GM23338 (cell line): Measurements from ENCODE around the gene ASPDH. TPM values are rescaled to one million over a fixed set of nuclear protein-coding genes. Genes with fewer than 3 reads are reported as not detected.

Experiments used
- ATAC-seq: fragments of 200-7000 bp; cut with Tn5 transposase; 3 replicates; pipeline ENCODE4 v1.9.1; 2020
- DNase-seq: peaks from one replicate; pipeline ENCODE4 v3.0.0-alpha.2; 2015; ENCODE audit warnings: low spot score
- H2AFZ ChIP-seq: fragments of 200-600 bp; sonication (generic); 2 replicates; pipeline ENCODE4 v1.8.0; 2016; ENCODE audit warnings: antibody characterized with exemption, mild to moderate bottlenecking, moderate library complexity
- H3F3A ChIP-seq: fragments of 200-600 bp; sonication (generic); replicated peaks from 2 replicates; pipeline ENCODE4 v1.8.0; 2017; ENCODE audit warnings: antibody characterized with exemption, mixed run types, low read depth
- H3K27ac ChIP-seq: fragments of 200-600 bp; sonication (generic); 2 replicates; pipeline ENCODE4 v1.6.1; 2016; ENCODE audit warnings: low read depth
- H3K27me3 ChIP-seq: fragments of 200-600 bp; sonication (generic); 2 replicates; pipeline ENCODE4 v1.8.0; 2016; ENCODE audit warnings: mild to moderate bottlenecking, mixed run types, moderate library complexity; ENCODE audit not compliant: insufficient read depth
- H3K36me3 ChIP-seq: fragments of 200-600 bp; sonication (generic); 2 replicates; pipeline ENCODE4 v1.8.0; 2016; ENCODE audit warnings: mild to moderate bottlenecking; ENCODE audit not compliant: insufficient read depth
- H3K4me1 ChIP-seq: fragments of 200-600 bp; sonication (generic); 2 replicates; pipeline ENCODE4 v1.8.0; 2016; ENCODE audit warnings: mild to moderate bottlenecking, moderate library complexity; ENCODE audit not compliant: insufficient read depth
- H3K4me2 ChIP-seq: fragments of 200-600 bp; sonication (generic); 2 replicates; pipeline ENCODE4 v1.7.1; 2017; ENCODE audit warnings: mixed run types
- H3K4me3 ChIP-seq: fragments of 200-600 bp; sonication (generic); 2 replicates; pipeline ENCODE4 v1.6.1; 2016; ENCODE audit warnings: mixed run types
- H3K79me2 ChIP-seq: fragments of 200-600 bp; sonication (generic); replicated peaks from 2 replicates; pipeline ENCODE4 v1.8.0; 2017; ENCODE audit warnings: mild to moderate bottlenecking; ENCODE audit not compliant: insufficient read depth
- H3K9me2 ChIP-seq: fragments of 200-600 bp; sonication (generic); 2 replicates; pipeline ENCODE4 v1.8.0; 2017; ENCODE audit not compliant: insufficient read depth
- H4K20me1 ChIP-seq: fragments of 200-600 bp; sonication (generic); replicated peaks from 2 replicates; pipeline ENCODE4 v1.8.0; 2017; ENCODE audit warnings: mild to moderate bottlenecking; ENCODE audit not compliant: insufficient read depth
- H3K27ac Mint-ChIP-seq: 2 replicates; pipeline ENCODE4 v1.8.0; 2020; ENCODE audit warnings: inconsistent platforms, mild to moderate bottlenecking, moderate library complexity, mixed read lengths
- H3K27me3 Mint-ChIP-seq: 3 replicates; pipeline ENCODE4 v1.8.0; 2022; ENCODE audit warnings: low read depth, mild to moderate bottlenecking, moderate library complexity, mixed read lengths, inconsistent platforms; ENCODE audit not compliant: insufficient read depth, poor library complexity
- H3K36me3 Mint-ChIP-seq: 3 replicates; pipeline ENCODE4 v1.8.0; 2021; ENCODE audit warnings: low read depth, mild to moderate bottlenecking, inconsistent platforms, moderate library complexity, mixed read lengths
- H3K4me1 Mint-ChIP-seq: 3 replicates; pipeline ENCODE4 v1.8.0; 2020; ENCODE audit warnings: mild to moderate bottlenecking, inconsistent platforms, mixed read lengths
- H3K4me3 Mint-ChIP-seq: 3 replicates; pipeline ENCODE4 v1.8.0; 2021; ENCODE audit warnings: moderate library complexity, mild to moderate bottlenecking, inconsistent platforms, mixed read lengths
- H3K9me3 Mint-ChIP-seq: 3 replicates; pipeline ENCODE4 v1.8.0; 2020; ENCODE audit warnings: moderate library complexity, mild to moderate bottlenecking, inconsistent platforms, mixed read lengths
- CREB1 ChIP-seq: fragments of 250-450 bp; sonication (Bioruptor Pico); IDR thresholded peaks from 2 replicates; pipeline ENCODE4 v1.5.0; 2020; ENCODE audit warnings: low read depth, mild to moderate bottlenecking, moderate library complexity
- EZH2phosphoT487 ChIP-seq: fragments of 200-600 bp; sonication (generic); IDR thresholded peaks from one replicate; pipeline ENCODE4 v1.8.1; 2018; ENCODE audit warnings: antibody characterized with exemption; ENCODE audit not compliant: unreplicated experiment
- JUNB ChIP-seq: IDR thresholded peaks from one replicate; pipeline ENCODE4 v1.6.1; 2016; ENCODE audit warnings: antibody characterized with exemption; ENCODE audit not compliant: unreplicated experiment
- NANOG ChIP-seq: IDR thresholded peaks from 2 replicates; pipeline ENCODE4 v1.6.1; 2016; ENCODE audit warnings: antibody characterized with exemption, borderline replicate concordance
- POLR2AphosphoS5 ChIP-seq: IDR thresholded peaks from 2 replicates; pipeline ENCODE4 v1.6.1; 2016; ENCODE audit warnings: antibody characterized with exemption, low read depth
- STAT1 ChIP-seq: IDR thresholded peaks from one replicate; pipeline ENCODE4 v1.6.1; 2016; ENCODE audit warnings: antibody characterized with exemption; ENCODE audit not compliant: unreplicated experiment
- ZNF114 ChIP-seq: fragments of 250-450 bp; sonication (Bioruptor Pico); IDR thresholded peaks from 2 replicates; pipeline ENCODE4 v1.5.0; 2020; ENCODE audit warnings: mild to moderate bottlenecking, moderate library complexity
- polyA plus RNA-seq: library from polyadenylated mRNA; unstranded; fragments of >200 nt; fragmentation: Nextera tagmentation; extraction: Ambion mirVana; gene quantifications from 2 replicates; pipeline ENCODE4 v1.2.1, GENCODE V29; 2016
- total RNA-seq: library from RNA; depleted of rRNA; stranded (reverse); fragments of >200 nt; shearing (Covaris generic); gene quantifications from 2 replicates; pipeline ENCODE4 v1.2.3, GENCODE V29; 2014
- TF ChIP-seq, protein P1 (sequence below): IDR thresholded peaks from one replicate; pipeline ENCODE4 v1.6.1; 2018; ENCODE audit warnings: antibody characterized with exemption; ENCODE audit not compliant: unreplicated experiment
- TF ChIP-seq, protein P2 (sequence below): IDR thresholded peaks from 2 replicates; pipeline ENCODE4 v1.6.1; 2016; ENCODE audit warnings: antibody characterized with exemption
- TF ChIP-seq, protein P3 (sequence below): fragments of 250-450 bp; sonication (Bioruptor Pico); IDR thresholded peaks from 2 replicates; pipeline ENCODE4 v1.5.0; 2020; ENCODE audit warnings: mild to moderate bottlenecking, moderate library complexity

ASPDH gene
- total and polyA plus RNA-seq, 2 experiments from 2014 or later = not detected

DNA sequence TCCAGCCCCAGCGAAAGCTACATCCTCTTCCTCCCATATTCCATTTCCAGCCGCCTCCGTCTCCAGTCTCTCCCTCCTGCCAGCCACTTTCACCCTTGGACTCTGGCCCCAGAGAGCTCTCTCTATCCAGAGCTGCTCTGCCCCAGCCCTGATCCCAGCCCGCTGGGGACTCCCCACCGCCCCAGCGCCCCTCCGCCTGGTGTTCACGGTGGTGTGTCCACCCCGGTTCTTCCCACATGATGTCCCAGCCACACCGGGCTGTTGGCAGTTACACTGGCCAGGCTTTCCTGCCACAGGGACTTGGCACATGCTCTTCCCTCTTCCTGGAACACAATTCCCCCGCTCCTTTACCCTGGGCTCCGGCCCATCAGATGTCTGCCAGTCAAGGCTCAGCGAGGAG is 48.7 kb downstream of the ASPDH start (continued):
- TF ChIP-seq NANOG = no peak
- TF ChIP-seq POLR2AphosphoS5 = no peak
- TF ChIP-seq JUNB = no peak
- TF ChIP-seq, protein P1, sequence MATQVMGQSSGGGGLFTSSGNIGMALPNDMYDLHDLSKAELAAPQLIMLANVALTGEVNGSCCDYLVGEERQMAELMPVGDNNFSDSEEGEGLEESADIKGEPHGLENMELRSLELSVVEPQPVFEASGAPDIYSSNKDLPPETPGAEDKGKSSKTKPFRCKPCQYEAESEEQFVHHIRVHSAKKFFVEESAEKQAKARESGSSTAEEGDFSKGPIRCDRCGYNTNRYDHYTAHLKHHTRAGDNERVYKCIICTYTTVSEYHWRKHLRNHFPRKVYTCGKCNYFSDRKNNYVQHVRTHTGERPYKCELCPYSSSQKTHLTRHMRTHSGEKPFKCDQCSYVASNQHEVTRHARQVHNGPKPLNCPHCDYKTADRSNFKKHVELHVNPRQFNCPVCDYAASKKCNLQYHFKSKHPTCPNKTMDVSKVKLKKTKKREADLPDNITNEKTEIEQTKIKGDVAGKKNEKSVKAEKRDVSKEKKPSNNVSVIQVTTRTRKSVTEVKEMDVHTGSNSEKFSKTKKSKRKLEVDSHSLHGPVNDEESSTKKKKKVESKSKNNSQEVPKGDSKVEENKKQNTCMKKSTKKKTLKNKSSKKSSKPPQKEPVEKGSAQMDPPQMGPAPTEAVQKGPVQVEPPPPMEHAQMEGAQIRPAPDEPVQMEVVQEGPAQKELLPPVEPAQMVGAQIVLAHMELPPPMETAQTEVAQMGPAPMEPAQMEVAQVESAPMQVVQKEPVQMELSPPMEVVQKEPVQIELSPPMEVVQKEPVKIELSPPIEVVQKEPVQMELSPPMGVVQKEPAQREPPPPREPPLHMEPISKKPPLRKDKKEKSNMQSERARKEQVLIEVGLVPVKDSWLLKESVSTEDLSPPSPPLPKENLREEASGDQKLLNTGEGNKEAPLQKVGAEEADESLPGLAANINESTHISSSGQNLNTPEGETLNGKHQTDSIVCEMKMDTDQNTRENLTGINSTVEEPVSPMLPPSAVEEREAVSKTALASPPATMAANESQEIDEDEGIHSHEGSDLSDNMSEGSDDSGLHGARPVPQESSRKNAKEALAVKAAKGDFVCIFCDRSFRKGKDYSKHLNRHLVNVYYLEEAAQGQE = no peak
- TF ChIP-seq, protein P2, sequence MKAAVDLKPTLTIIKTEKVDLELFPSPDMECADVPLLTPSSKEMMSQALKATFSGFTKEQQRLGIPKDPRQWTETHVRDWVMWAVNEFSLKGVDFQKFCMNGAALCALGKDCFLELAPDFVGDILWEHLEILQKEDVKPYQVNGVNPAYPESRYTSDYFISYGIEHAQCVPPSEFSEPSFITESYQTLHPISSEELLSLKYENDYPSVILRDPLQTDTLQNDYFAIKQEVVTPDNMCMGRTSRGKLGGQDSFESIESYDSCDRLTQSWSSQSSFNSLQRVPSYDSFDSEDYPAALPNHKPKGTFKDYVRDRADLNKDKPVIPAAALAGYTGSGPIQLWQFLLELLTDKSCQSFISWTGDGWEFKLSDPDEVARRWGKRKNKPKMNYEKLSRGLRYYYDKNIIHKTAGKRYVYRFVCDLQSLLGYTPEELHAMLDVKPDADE = no peak

DNA sequence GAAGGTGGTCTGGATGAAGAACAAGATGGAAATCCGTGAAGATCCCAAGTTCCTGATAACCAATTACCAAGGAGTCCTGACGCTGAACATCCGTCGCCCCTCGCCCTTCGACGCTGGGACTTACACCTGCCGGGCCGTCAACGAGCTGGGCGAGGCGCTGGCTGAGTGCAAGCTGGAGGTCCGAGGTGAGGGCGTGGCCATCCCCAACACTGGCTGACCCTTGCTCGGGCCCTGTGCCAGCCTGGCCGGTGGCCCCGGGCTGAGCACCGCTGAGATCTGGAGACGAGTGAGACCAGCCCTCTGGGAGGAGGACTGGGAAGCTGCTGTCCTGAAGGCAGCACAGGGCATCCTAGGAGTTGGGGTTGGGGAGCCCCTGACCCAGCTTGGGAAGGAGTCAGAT is 49.4 kb downstream of the ASPDH start:
- H3K36me3 Mint-ChIP-seq = peaks cover 32% of the 10 kb centered on the region
- peaks cover 10% of the 10 kb centered on the region for H3K27me3 Mint-ChIP-seq
- 0 out of 2 replicates have a peak, but pooled peaks cover 3% of the 10 kb centered on the region for H3K4me1 ChIP-seq
- no peaks in the 10 kb centered on the region for H3K36me3 ChIP-seq
- H4K20me1 ChIP-seq = no peaks in the 10 kb centered on the region
- H3K4me3 Mint-ChIP-seq = no peak overlapping the region
- ATAC-seq (no peak), DNase-seq (no peak)
- H3K4me1 Mint-ChIP-seq = no peaks in the 10 kb centered on the region
- no peaks in the 10 kb centered on the region for H3K27me3 ChIP-seq
- H3K9me2 ChIP-seq = no peaks in the 10 kb centered on the region
- no peak overlapping the region for H3K4me2 ChIP-seq
- no peak overlapping the region for H3K27ac Mint-ChIP-seq
- no peaks in the 10 kb centered on the region for H3K79me2 ChIP-seq
- no peaks in the 10 kb centered on the region for H3F3A ChIP-seq
- H3K9me3 Mint-ChIP-seq = peaks cover 93% of the 10 kb centered on the region
- H3K27ac ChIP-seq = no peak overlapping the region
- no peak overlapping the region for H3K4me3 ChIP-seq
- no peak overlapping the region for H2AFZ ChIP-seq
- TF ChIP-seq POLR2AphosphoS5 (no peak), ZNF114 (CRISPR knock-in tag) (no peak), STAT1 (no peak), CREB1 (CRISPR knock-in tag) (no peak), NANOG (no peak), JUNB (no peak), EZH2phosphoT487 (no peak)
- TF ChIP-seq, protein P1 = no peak
- TF ChIP-seq, protein P3, sequence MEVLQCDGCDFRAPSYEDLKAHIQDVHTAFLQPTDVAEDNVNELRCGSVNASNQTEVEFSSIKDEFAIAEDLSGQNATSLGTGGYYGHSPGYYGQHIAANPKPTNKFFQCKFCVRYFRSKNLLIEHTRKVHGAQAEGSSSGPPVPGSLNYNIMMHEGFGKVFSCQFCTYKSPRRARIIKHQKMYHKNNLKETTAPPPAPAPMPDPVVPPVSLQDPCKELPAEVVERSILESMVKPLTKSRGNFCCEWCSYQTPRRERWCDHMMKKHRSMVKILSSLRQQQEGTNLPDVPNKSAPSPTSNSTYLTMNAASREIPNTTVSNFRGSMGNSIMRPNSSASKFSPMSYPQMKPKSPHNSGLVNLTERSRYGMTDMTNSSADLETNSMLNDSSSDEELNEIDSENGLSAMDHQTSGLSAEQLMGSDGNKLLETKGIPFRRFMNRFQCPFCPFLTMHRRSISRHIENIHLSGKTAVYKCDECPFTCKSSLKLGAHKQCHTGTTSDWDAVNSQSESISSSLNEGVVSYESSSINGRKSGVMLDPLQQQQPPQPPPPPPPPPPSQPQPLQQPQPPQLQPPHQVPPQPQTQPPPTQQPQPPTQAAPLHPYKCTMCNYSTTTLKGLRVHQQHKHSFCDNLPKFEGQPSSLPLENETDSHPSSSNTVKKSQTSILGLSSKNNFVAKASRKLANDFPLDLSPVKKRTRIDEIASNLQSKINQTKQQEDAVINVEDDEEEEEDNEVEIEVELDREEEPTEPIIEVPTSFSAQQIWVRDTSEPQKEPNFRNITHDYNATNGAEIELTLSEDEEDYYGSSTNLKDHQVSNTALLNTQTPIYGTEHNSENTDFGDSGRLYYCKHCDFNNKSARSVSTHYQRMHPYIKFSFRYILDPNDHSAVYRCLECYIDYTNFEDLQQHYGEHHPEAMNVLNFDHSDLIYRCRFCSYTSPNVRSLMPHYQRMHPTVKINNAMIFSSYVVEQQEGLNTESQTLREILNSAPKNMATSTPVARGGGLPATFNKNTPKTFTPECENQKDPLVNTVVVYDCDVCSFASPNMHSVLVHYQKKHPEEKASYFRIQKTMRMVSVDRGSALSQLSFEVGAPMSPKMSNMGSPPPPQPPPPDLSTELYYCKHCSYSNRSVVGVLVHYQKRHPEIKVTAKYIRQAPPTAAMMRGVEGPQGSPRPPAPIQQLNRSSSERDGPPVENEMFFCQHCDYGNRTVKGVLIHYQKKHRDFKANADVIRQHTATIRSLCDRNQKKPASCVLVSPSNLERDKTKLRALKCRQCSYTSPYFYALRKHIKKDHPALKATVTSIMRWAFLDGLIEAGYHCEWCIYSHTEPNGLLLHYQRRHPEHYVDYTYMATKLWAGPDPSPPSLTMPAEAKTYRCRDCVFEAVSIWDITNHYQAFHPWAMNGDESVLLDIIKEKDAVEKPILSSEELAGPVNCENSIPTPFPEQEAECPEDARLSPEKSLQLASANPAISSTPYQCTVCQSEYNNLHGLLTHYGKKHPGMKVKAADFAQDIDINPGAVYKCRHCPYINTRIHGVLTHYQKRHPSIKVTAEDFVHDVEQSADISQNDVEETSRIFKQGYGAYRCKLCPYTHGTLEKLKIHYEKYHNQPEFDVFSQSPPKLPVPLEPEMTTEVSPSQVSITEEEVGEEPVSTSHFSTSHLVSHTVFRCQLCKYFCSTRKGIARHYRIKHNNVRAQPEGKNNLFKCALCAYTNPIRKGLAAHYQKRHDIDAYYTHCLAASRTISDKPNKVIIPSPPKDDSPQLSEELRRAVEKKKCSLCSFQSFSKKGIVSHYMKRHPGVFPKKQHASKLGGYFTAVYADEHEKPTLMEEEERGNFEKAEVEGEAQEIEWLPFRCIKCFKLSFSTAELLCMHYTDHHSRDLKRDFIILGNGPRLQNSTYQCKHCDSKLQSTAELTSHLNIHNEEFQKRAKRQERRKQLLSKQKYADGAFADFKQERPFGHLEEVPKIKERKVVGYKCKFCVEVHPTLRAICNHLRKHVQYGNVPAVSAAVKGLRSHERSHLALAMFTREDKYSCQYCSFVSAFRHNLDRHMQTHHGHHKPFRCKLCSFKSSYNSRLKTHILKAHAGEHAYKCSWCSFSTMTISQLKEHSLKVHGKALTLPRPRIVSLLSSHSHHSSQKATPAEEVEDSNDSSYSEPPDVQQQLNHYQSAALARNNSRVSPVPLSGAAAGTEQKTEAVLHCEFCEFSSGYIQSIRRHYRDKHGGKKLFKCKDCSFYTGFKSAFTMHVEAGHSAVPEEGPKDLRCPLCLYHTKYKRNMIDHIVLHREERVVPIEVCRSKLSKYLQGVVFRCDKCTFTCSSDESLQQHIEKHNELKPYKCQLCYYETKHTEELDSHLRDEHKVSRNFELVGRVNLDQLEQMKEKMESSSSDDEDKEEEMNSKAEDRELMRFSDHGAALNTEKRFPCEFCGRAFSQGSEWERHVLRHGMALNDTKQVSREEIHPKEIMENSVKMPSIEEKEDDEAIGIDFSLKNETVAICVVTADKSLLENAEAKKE (CRISPR knock-in tag) = no peak
